Stomach (tissue), 4 donors: Measurements from ENCODE around the gene TMEM181.

Source experiments
- EP300 ChIP-seq: sonication (generic); formaldehyde crosslinking; IDR thresholded peaks from one replicate; pipeline ENCODE4 v1.6.1; 2017; ENCODE audit warnings: antibody characterized with exemption
- POLR2A ChIP-seq, 4 donors: fragments of 450-650 bp; IDR thresholded peaks; one replicate each; pipeline ENCODE4 v1.6.1; 2016; ENCODE audit warnings: antibody characterized with exemption in 4 of 4, control low read depth in 2 of 4, mild to moderate bottlenecking in 1 of 4, moderate library complexity in 1 of 4
- POLR2AphosphoS5 ChIP-seq, 3 donors: sonication (generic); formaldehyde crosslinking; IDR thresholded peaks; one replicate each; pipeline ENCODE4 v1.6.1; 2016; ENCODE audit warnings: antibody characterized with exemption in 3 of 3
- TF ChIP-seq, protein P1 (sequence below), 7 experiments: fragments of 450-650 bp in 4 of 7; fragments of 200-600 bp in 3 of 7; sonication (generic) in 3 of 7; IDR thresholded peaks; one replicate each; pipeline ENCODE4 v1.5.1; 2016 to 2019; ENCODE audit warnings: antibody characterized with exemption in 7 of 7, control low read depth in 2 of 7, mild to moderate bottlenecking in 1 of 7

DNA sequence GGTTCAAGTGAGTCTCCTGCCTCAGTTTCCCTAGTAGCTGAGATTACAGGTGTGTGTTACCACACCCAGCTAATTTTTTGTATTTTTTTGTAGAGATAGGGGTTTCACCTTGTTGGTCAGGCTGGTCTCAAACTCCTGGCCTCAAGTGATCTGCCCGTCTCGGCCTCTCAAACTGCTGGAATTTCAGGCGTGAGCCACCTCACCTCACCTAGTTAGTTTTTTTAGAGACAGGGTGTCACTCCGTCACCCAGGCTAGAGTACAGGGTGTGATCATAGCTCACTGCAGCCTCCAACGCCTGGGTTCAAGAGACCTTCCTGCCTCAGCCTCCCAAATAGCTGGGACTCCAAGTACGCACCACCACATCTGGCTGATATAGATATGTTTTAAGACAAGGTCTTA is 112.8 kb downstream of the TMEM181 start:
- TF ChIP-seq, protein P1, sequence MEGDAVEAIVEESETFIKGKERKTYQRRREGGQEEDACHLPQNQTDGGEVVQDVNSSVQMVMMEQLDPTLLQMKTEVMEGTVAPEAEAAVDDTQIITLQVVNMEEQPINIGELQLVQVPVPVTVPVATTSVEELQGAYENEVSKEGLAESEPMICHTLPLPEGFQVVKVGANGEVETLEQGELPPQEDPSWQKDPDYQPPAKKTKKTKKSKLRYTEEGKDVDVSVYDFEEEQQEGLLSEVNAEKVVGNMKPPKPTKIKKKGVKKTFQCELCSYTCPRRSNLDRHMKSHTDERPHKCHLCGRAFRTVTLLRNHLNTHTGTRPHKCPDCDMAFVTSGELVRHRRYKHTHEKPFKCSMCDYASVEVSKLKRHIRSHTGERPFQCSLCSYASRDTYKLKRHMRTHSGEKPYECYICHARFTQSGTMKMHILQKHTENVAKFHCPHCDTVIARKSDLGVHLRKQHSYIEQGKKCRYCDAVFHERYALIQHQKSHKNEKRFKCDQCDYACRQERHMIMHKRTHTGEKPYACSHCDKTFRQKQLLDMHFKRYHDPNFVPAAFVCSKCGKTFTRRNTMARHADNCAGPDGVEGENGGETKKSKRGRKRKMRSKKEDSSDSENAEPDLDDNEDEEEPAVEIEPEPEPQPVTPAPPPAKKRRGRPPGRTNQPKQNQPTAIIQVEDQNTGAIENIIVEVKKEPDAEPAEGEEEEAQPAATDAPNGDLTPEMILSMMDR (IDR thresholded peaks at IDR 0.05) = no peak
- TF ChIP-seq EP300 (no peak), POLR2A (IDR thresholded peaks at IDR 0.05) (no peak), POLR2AphosphoS5 (IDR thresholded peaks at IDR 0.05) (no peak)
